ENCODE results near the gene PHACTR1. TPM values are rescaled to one million over a fixed set of nuclear protein-coding genes. Genes with fewer than 3 reads are reported as not detected.

Gene PHACTR1
- total and polyA plus RNA-seq, 9 of the 15 experiments (the other 6 are each of a cell fraction or from before 2014, with no cell fraction given), result 11.5 to 32.6 (median 22.0) TPM

GRCh38 chr6:13205106-13205505 lies 488.5 kb downstream of the PHACTR1 start:
- DNase-seq (ENCODE audit: extremely low read depth in 1 of 4, low spot score in 3 of 4) (no peak), ATAC-seq (no peak), FAIRE-seq (no peak)
- CTCF ChIA-PET (ENCODE audit: low intra/inter-chr PET ratio), result no interaction called here
- intact Hi-C loops (cut with micrococcal nuclease) (no loop called here), in situ Hi-C loops (cut with MboI) (no loop called here)
- peaks cover 29 to 49% of the 10 kb centered on the region in 2 experiments for H3K27me3 ChIP-seq (ENCODE audit: control insufficient read depth in 2 of 2, insufficient read depth in 2 of 2, low read length in 2 of 2)
- WGBS (ENCODE audit: insufficient coverage, low coverage, missing lambda C conversion rate), result 9% methylated on average over 6 of the region's 6 CpGs
- no peak overlapping the region for H3K9ac ChIP-seq (ENCODE audit: insufficient read depth in 1 of 2, low read depth in 2 of 2, low read length in 2 of 2)
- H4K20me1 ChIP-seq (replicated peaks; ENCODE audit: control insufficient read depth, insufficient read depth, low read length), result no peaks in the 10 kb centered on the region
- H3K9me3 ChIP-seq (replicated peaks; ENCODE audit: control insufficient read depth, insufficient read depth, low read depth, low read length), result no peaks in the 10 kb centered on the region
- no peak overlapping the region for H3K27ac ChIP-seq (ENCODE audit: extremely low read depth, low read depth, low read length)
- POLR2A ChIA-PET, result no interaction called here
- no peak overlapping the region for H3K4me3 ChIP-seq
- peaks cover 3 to 15% of the 10 kb centered on the region in 2 experiments; a peak in 3 of 5 replicates for H3K4me1 ChIP-seq (replicated peaks in 1 of 2; ENCODE audit: control insufficient read depth in 2 of 2, insufficient read depth in 2 of 2, low read length in 2 of 2)
- no peak overlapping the region for H2AFZ ChIP-seq (ENCODE audit: low read depth, low read length)
- BruUV-seq (replicated peaks), result no TSS peak
- H3K36me3 ChIP-seq (ENCODE audit: control insufficient read depth, insufficient read depth, low read length), result no peaks in the 10 kb centered on the region
- H3K79me2 ChIP-seq (ENCODE audit: control insufficient read depth, insufficient read depth, low read length), result no peaks in the 10 kb centered on the region
- H3K4me2 ChIP-seq (ENCODE audit: insufficient read depth, low read length), result no peak overlapping the region
- H3K9me1 ChIP-seq (ENCODE audit: control insufficient read depth, insufficient read depth, low read length), result no peaks in the 10 kb centered on the region
- TF ChIP-seq ZBTB40 (IDR thresholded peaks at IDR 0.05) (no peak), ZBTB40 (CRISPR knock-in tag; IDR thresholded peaks at IDR 0.05) (no peak), E2F3 (CRISPR knock-in tag; IDR thresholded peaks at IDR 0.05) (no peak), FOXP4 (CRISPR knock-in tag; IDR thresholded peaks at IDR 0.05; ENCODE audit: borderline replicate concordance) (no peak), JUN (IDR thresholded peaks at IDR 0.05; ENCODE audit: borderline replicate concordance, low read depth, low read length) (no peak), JUN (CRISPR knock-in tag; IDR thresholded peaks at IDR 0.05; ENCODE audit: borderline replicate concordance) (no peak), ZNF79 (CRISPR knock-in tag; IDR thresholded peaks at IDR 0.05; ENCODE audit: low read depth) (no peak), NUFIP1 (IDR thresholded peaks at IDR 0.05; ENCODE audit: partially characterized antibody) (no peak), GTF3C2 (IDR thresholded peaks at IDR 0.05; ENCODE audit: borderline replicate concordance, extremely low read depth, insufficient read length) (no peak)
